KMS-11 (cell line): Measurements from ENCODE around the gene SDC4.

Experiments used
- H2AFZ ChIP-seq: fragments of 200-600 bp; sonication (generic); 2 replicates; pipeline ENCODE4 v1.6.1; 2016; ENCODE audit warnings: antibody characterized with exemption, mixed run types, low read depth
- H3K27ac ChIP-seq: fragments of 200-600 bp; sonication (generic); 2 replicates; pipeline ENCODE4 v1.6.1; 2016; ENCODE audit warnings: mild to moderate bottlenecking, mixed run types
- H3K27me3 ChIP-seq: fragments of 200-600 bp; sonication (generic); 2 replicates; pipeline ENCODE4 v1.6.1; 2017; ENCODE audit warnings: mild to moderate bottlenecking, low read depth, mixed run types, moderate library complexity; ENCODE audit not compliant: insufficient read depth
- H3K36me3 ChIP-seq: fragments of 200-600 bp; sonication (generic); 2 replicates; pipeline ENCODE4 v1.6.1; 2017; ENCODE audit warnings: mild to moderate bottlenecking, mixed run types; ENCODE audit not compliant: insufficient read depth
- H3K4me1 ChIP-seq: fragments of 200-600 bp; sonication (generic); 2 replicates; pipeline ENCODE4 v1.6.1; 2016; ENCODE audit warnings: mild to moderate bottlenecking, low read depth, mixed run types; ENCODE audit not compliant: poor library complexity, severe bottlenecking
- H3K4me2 ChIP-seq: fragments of 200-600 bp; sonication (generic); 2 replicates; pipeline ENCODE4 v1.7.0; 2016; ENCODE audit warnings: mild to moderate bottlenecking, mixed run types
- H3K4me3 ChIP-seq: fragments of 200-600 bp; sonication (generic); IDR thresholded peaks from 2 replicates; pipeline ENCODE4 v1.6.1; 2017; ENCODE audit warnings: low read depth, low read length, mixed read lengths; ENCODE audit not compliant: insufficient read depth
- H3K79me2 ChIP-seq: fragments of 200-600 bp; sonication (generic); 2 replicates; pipeline ENCODE4 v1.6.1; 2016; ENCODE audit warnings: low read depth, mixed run types; ENCODE audit not compliant: insufficient read depth
- H3K9ac ChIP-seq: fragments of 200-600 bp; sonication (generic); 2 replicates; pipeline ENCODE4 v1.6.1; 2016; ENCODE audit warnings: mild to moderate bottlenecking, mixed run types
- H4K20me1 ChIP-seq: fragments of 200-600 bp; sonication (generic); 2 replicates; pipeline ENCODE4 v1.6.1; 2016; ENCODE audit warnings: mild to moderate bottlenecking, mixed run types; ENCODE audit not compliant: insufficient read depth
- CTCF ChIP-seq: fragments of 200-600 bp; sonication (generic); conservative IDR thresholded peaks from 2 replicates; pipeline ENCODE4 v1.6.1; 2017; ENCODE audit warnings: low read depth, mild to moderate bottlenecking, antibody characterized with exemption, low read length, moderate library complexity, mixed read lengths

The SDC4 gene

GRCh38 chr20:45391559-45391958 lies 43.3 kb upstream of the SDC4 start:
- Histone ChIP-seq H3K79me2 (no peaks in the 10 kb centered on the region), H3K4me3 (no peak overlapping the region), H3K27me3 (no peaks in the 10 kb centered on the region), H3K4me2 (no peak overlapping the region), H2AFZ (no peak overlapping the region), H3K4me1 (peaks cover 32% of the 10 kb centered on the region), H3K27ac (no peak overlapping the region), H4K20me1 (no peaks in the 10 kb centered on the region), H3K36me3 (no peaks in the 10 kb centered on the region), H3K9ac (no peak overlapping the region)
- no peak for TF ChIP-seq CTCF

DNA sequence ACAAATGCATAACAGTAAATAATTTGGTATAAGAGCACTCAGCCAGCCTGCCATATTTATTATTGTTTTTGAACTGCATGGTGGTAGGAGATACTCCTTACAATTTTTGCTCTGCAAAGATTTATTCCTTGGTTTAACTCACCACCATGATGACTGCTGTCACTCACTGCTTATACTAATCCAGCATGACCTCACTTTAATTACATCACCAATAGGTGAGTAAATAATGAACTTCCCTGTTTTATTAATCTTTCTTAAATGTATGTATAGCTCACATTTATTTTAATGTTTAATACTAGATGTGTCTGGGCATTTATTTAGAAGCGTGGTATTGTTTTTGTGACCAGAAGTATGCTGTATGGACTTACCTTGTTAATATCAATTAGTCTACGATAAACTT lies 42.7 kb upstream of the SDC4 start:
- Histone ChIP-seq H2AFZ (no peak overlapping the region), H3K4me2 (no peak overlapping the region), H3K79me2 (no peaks in the 10 kb centered on the region), H3K9ac (no peak overlapping the region), H3K4me1 (peaks cover 37% of the 10 kb centered on the region), H3K27ac (no peak overlapping the region), H4K20me1 (no peaks in the 10 kb centered on the region), H3K36me3 (no peaks in the 10 kb centered on the region), H3K4me3 (no peak overlapping the region), H3K27me3 (no peaks in the 10 kb centered on the region)
- no peak for TF ChIP-seq CTCF

- Histone ChIP-seq H3K9ac (0 out of 2 replicates have a peak overlapping the region, but pooled peaks have one; percentile 16), H3K27me3 (no peaks in the 10 kb centered on the region), H3K4me2 (peak overlapping the region; percentile 27), H3K79me2 (no peaks in the 10 kb centered on the region), H3K27ac (peak overlapping the region; percentile 51), H2AFZ (no peak overlapping the region), H3K36me3 (no peaks in the 10 kb centered on the region), H3K4me3 (no peak overlapping the region), H4K20me1 (no peaks in the 10 kb centered on the region), H3K4me1 (peaks cover 37% of the 10 kb centered on the region)
- TF ChIP-seq CTCF, result no peak
These were observed 39.0 kb upstream of the SDC4 start for GRCh38 chr20:45387274-45387673.

DNA sequence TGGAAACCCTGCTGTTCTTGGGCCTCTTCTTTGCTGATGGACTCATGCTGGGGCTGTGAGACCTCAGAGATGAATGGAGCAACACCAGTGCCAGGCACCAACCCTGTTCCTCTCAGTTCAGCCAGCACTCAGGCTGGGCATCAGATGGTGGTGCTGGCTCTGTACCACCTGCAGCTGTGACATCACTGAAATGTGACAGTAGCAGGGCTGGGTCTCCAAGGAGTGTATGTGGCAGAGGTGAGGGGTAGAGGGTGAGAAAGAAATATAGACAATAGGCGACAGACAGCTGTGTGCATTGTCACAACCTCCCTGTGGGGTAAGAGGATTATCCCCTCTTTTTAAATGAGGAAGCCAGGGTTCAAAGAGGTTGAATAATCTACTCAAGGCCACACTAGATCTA lies 30.0 kb upstream of the SDC4 start, which contains the start of gene TP53TG5:
Gene TP53TG5 (minus strand): TSS at position 135 of the 400 bp plus-strand sequence. CDS start 89 bp downstream, at position 46.
- peaks cover 35% of the 10 kb centered on the region for H3K4me1 ChIP-seq
- no peak within 1 kb of the TSS for H2AFZ ChIP-seq
- no peaks in the 10 kb centered on the region for H3K36me3 ChIP-seq
- H3K4me2 ChIP-seq, result no peak within 1 kb of the TSS
- no peaks in the 10 kb centered on the region for H4K20me1 ChIP-seq
- H3K79me2 ChIP-seq, result no peaks in the 10 kb centered on the region
- no peak within 1 kb of the TSS for H3K27ac ChIP-seq
- TF ChIP-seq CTCF, result no peak
- H3K27me3 ChIP-seq, result no peaks in the 10 kb centered on the region
- H3K9ac ChIP-seq, result no peak within 1 kb of the TSS
- H3K4me3 ChIP-seq, result no peak within 1 kb of the TSS
